ENCODE data around the gene PTPRJ. TPM values are rescaled to one million over a fixed set of nuclear protein-coding genes. Genes with fewer than 3 reads are reported as not detected.

The PTPRJ gene
- total and polyA plus RNA-seq, 2 of the 13 experiments (the other 11 are each of a cell fraction or from before 2014, with no cell fraction given), result 1.0 to 1.2 TPM

GRCh38 chr11:48169259-48169658 lies 188.9 kb downstream of the PTPRJ start (continued):
- TF ChIP-seq SMYD3 (CRISPR knock-in tag; IDR thresholded peaks at IDR 0.05) (no peak), MED13 (CRISPR knock-in tag; IDR thresholded peaks at IDR 0.05) (no peak), NFE2L2 (IDR thresholded peaks at IDR 0.05; ENCODE audit: low read length) (no peak), ZNF788 (CRISPR knock-in tag; IDR thresholded peaks at IDR 0.05; ENCODE audit: borderline replicate concordance) (no peak), ELF3 (CRISPR knock-in tag; IDR thresholded peaks at IDR 0.05) (no peak), SIX4 (CRISPR knock-in tag; IDR thresholded peaks at IDR 0.05) (no peak), RBM22 (optimal IDR thresholded peaks at IDR 0.05; ENCODE audit: low read length) (no peak), BCL6 (CRISPR knock-in tag; IDR thresholded peaks at IDR 0.05) (no peak)

- no peak overlapping the region for H3K4me3 ChIP-seq (replicated peaks in 1 of 3; ENCODE audit: insufficient read depth in 1 of 3, low read depth in 2 of 3, low read length in 3 of 3)
- DNase-seq (ENCODE audit: low spot score) (no peak), FAIRE-seq (no peak), ATAC-seq (no peak)
- H3K9ac ChIP-seq (ENCODE audit: insufficient read depth, low read depth, low read length), result no peak overlapping the region
- WGBS (ENCODE audit: low lambda C conversion rate), result 82% methylated on average over 7 of the region's 7 CpGs
- intact Hi-C loops (cut with micrococcal nuclease; ENCODE audit: unreplicated experiment), result loop anchor here (10.0 kb wide), 1 partner anchor 1355 kb away; no protein-coding TSS in a partner anchor
- BruUV-seq (replicated peaks), result no TSS peak
- in situ Hi-C loops (cut with HindIII; ENCODE audit: extremely low pct_ligation_motif_present, low pct_unique_long_range_greater_than_20kb), result no loop called here
- H3K27me3 ChIP-seq (ENCODE audit: control insufficient read depth in 1 of 2, insufficient read depth in 2 of 2, low read length in 2 of 2), result no peaks in the 10 kb centered on the region
- H3K4me2 ChIP-seq (ENCODE audit: low read depth, low read length), result no peak overlapping the region
- no peak overlapping the region for H2AFZ ChIP-seq (ENCODE audit: low read length)
- H3K4me1 ChIP-seq (ENCODE audit: insufficient read depth, low read length), result no peaks in the 10 kb centered on the region
- no peaks in the 10 kb centered on the region for H3K79me2 ChIP-seq (ENCODE audit: insufficient read depth, low read length)
- H4K20me1 ChIP-seq (ENCODE audit: insufficient read depth, low read length), result no peaks in the 10 kb centered on the region
- ChIA-PET CTCF (ENCODE audit: low intra/inter-chr PET ratio, low total read pairs) (no interaction called here), POLR2A (no interaction called here)
- TF ChIP-seq DNMT1 (CRISPR knock-in tag; IDR thresholded peaks at IDR 0.05), result no peak
- no peak for TF ChIP-seq THYN1 (CRISPR knock-in tag; IDR thresholded peaks at IDR 0.05; ENCODE audit: borderline replicate concordance, low read depth)
- no peak for TF ChIP-seq SAP130 (CRISPR knock-in tag; IDR thresholded peaks at IDR 0.05; ENCODE audit: low read depth)
- TF ChIP-seq REXO4 (CRISPR knock-in tag; IDR thresholded peaks at IDR 0.05; ENCODE audit: borderline replicate concordance), result no peak
- no peak for TF ChIP-seq KLF13 (CRISPR knock-in tag; IDR thresholded peaks at IDR 0.05)
- no peak for TF ChIP-seq ZNF234 (CRISPR knock-in tag; conservative IDR thresholded peaks at IDR 0.05)
- no peak for TF ChIP-seq MAFK (conservative IDR thresholded peaks at IDR 0.05 in 1 of 2, IDR thresholded peaks at IDR 0.05 in 1 of 2; ENCODE audit: low read length in 2 of 2)
- TF ChIP-seq ETV6 (CRISPR knock-in tag; conservative IDR thresholded peaks at IDR 0.05), result no peak
- TF ChIP-seq ZBTB20 (CRISPR knock-in tag; IDR thresholded peaks at IDR 0.05; ENCODE audit: borderline replicate concordance, low read depth), result no peak
- H3K27ac ChIP-seq (ENCODE audit: extremely low read length, insufficient read depth, low read length), result no peak overlapping the region
- no peaks in the 10 kb centered on the region for H3K36me3 ChIP-seq (replicated peaks in 1 of 2; ENCODE audit: control insufficient read depth in 1 of 2, insufficient read depth in 2 of 2, low read length in 2 of 2)
- no peaks in the 10 kb centered on the region for H3K9me3 ChIP-seq (ENCODE audit: low read length)
Observed at GRCh38 chr11:48169717-48170116, 189.4 kb downstream of the PTPRJ start.
